Astrocyte of the spinal cord (primary cell): ENCODE measurements around the gene WNT5B.

ENCODE experiments used
- DNase-seq: peaks from one replicate; pipeline ENCODE4 v3.0.0; 2011; ENCODE audit warnings: low read depth, low spot score
- H3K4me3 ChIP-seq: 2 replicates; pipeline ENCODE4 v1.5.1; 2011; ENCODE audit warnings: low read depth, mild to moderate bottlenecking, low read length, moderate library complexity
- in situ Hi-C: cut with HindIII; loops from 2 replicates; pipeline ENCODE4 v1.10.0; 2017; ENCODE audit warnings: low sequenced_read_pairs
- TF ChIP-seq, protein P1 (sequence below): IDR thresholded peaks from 2 replicates; pipeline ENCODE4 v1.5.1; 2012; ENCODE audit warnings: low read depth, mild to moderate bottlenecking, low read length, inconsistent platforms

WNT5B gene

DNA sequence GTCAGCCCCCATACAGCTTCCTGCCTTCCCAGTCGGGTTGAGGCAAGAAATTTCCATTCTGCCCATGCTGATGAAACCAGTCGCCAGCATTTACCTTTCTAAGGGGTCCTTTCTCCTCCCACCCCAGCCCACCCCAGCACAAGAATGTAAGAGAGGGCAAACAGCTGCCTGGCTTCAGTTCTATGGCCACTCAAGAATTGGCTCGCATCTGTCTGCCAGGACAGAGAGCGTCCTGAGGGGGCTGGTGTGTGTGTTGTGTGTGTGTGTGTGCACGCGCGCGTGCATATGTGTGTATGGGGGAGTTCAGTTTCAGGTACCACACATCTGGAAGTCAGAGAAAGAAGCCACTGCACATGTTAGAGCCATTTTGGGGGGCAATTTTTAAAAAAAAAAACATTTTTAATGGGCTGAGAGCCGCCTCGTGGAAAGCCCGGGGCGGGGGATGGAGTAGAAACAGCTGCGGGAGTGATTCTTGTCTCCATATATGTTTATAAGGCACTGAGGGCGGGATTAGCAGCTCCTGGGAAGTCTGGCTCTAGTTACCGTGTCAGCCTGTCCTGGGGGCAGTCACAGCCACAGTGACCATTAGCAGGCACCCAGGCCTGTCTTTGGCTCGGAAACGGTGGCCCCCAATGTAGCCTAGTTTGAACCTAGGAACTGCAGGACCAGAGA lies at the start of gene WNT5B:
Gene WNT5B, plus strand, starts transcription at position 566 of the 672 bp plus-strand sequence. CDS start 2,124 bp downstream, outside the sequence.
- DNase-seq, result no peak
- H3K4me3 ChIP-seq, result peak within 1 kb of the TSS; percentile 35
- TF ChIP-seq, protein P1, sequence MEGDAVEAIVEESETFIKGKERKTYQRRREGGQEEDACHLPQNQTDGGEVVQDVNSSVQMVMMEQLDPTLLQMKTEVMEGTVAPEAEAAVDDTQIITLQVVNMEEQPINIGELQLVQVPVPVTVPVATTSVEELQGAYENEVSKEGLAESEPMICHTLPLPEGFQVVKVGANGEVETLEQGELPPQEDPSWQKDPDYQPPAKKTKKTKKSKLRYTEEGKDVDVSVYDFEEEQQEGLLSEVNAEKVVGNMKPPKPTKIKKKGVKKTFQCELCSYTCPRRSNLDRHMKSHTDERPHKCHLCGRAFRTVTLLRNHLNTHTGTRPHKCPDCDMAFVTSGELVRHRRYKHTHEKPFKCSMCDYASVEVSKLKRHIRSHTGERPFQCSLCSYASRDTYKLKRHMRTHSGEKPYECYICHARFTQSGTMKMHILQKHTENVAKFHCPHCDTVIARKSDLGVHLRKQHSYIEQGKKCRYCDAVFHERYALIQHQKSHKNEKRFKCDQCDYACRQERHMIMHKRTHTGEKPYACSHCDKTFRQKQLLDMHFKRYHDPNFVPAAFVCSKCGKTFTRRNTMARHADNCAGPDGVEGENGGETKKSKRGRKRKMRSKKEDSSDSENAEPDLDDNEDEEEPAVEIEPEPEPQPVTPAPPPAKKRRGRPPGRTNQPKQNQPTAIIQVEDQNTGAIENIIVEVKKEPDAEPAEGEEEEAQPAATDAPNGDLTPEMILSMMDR, result no peak
- in situ Hi-C loops, result no loop called here

DNA sequence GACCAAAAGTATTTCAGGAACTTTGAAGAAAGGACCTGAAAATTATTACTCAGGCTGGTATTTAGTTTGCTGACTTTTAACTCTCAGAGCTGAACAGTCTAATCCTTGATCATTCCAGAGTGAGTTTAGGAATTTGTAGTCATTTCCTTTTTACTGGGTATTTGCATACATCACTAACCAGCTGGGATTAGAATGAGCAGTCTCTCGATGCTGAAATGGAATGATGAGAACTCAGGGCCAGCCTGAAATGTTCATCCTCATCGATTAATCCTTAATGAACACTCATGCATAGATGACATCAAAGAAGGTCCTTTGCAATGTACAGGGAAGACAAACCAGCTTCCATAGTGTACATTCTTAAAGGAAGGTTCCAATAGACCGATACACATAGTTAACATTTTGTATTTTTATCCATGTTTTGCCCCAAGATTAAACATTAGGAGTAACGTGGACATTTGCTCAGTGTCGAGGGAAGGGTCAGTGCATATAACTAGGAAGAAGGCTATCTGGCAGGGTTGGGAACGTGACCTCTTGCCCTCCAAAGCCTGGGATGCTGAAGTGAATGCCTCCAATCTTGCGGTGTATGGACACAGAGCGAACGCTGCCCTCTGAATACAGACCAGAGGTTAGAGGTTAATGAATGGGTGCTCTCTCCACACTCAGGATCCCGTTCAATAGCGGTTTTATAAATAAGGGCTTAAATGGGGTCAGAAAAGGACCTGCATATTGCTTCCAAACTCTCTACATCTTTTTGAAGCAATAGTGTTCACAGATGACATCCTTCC lies 49.2 kb upstream of the WNT5B start:
- TF ChIP-seq, protein P1, result no peak
- in situ Hi-C loops, result no loop called here
- DNase-seq, result peak; percentile 25
- H3K4me3 ChIP-seq, result no peak overlapping the region

DNA sequence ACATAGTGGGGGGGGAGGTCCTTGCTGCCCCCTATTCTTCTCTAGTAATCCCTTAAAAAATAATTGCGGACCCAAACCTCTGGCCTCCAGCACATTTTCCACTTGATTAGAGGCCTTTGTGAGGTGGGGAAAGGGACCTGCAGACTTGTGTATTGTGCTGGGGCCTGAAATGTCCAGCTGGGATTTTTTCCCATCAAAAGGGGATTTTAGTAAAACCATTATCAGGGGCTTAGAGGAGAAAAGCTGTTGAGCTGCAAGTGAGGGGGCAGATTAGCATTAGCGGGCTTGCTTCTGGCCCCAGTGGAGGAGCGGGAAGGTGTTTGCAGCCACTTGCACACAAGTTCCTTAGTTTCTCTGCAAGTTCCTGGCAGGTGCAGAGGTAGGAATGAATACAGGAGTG lies 48.5 kb upstream of the WNT5B start:
- H3K4me3 ChIP-seq, result no peak overlapping the region
- TF ChIP-seq, protein P1, result no peak
- DNase-seq, result no peak
- in situ Hi-C loops, result no loop called here

DNA sequence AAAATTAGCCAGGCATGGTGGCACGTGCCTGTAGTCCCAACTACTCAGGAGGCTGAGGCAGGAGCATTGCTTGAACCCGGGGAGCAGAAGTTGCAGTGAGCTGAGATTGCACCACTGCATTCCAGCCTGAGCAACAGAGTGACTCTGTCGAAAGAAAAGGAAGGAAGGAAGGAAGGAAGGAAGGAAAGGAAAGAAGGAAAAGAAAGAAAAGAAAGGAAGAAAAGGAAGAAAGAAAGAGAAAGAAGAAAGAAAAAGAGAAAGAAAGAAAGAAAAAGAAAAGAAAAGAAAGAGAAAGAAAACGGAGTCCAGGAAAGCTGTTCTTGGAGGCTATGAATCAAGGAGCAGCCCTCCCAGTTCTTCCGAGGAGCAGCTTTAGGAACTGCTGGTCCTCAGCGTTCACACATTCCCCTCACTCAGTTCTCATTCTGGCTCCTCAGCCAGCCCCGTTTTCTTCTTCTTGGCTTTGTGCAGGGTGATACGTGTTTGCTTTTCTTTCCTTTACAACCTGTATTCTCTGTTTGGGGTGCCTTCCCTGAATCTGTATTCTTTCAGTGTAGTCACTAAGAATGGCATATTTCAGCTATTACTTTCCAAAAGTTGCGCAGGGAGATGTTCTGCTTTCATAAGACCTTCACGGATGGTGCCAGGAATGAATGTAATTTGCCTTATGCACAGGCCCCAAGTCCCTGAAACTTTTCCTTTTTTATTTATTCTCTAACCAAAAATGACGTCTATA lies 46.9 kb upstream of the WNT5B start:
- in situ Hi-C loops, result no loop called here
- TF ChIP-seq, protein P1, result no peak
- no peak overlapping the region for H3K4me3 ChIP-seq
- no peak for DNase-seq

DNA sequence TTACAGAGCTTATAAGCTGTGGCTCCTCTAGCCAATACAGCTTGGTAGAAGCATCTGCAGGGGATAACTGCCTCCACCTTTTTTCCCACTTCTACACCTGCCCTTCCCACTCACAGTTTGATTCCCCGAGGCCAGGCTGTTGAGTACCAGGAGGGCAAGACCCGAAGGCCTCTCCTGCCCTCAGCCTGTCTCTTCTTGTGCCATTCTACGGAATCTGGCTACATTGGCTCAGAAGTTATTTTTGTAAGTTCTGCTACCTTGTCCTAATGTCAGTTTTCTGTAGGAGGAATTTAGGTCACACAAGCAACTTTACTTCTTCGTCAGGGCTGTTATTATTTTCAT lies 46.4 kb upstream of the WNT5B start:
- TF ChIP-seq, protein P1, result no peak
- H3K4me3 ChIP-seq, result no peak overlapping the region
- DNase-seq, result no peak
- in situ Hi-C loops, result no loop called here

DNA sequence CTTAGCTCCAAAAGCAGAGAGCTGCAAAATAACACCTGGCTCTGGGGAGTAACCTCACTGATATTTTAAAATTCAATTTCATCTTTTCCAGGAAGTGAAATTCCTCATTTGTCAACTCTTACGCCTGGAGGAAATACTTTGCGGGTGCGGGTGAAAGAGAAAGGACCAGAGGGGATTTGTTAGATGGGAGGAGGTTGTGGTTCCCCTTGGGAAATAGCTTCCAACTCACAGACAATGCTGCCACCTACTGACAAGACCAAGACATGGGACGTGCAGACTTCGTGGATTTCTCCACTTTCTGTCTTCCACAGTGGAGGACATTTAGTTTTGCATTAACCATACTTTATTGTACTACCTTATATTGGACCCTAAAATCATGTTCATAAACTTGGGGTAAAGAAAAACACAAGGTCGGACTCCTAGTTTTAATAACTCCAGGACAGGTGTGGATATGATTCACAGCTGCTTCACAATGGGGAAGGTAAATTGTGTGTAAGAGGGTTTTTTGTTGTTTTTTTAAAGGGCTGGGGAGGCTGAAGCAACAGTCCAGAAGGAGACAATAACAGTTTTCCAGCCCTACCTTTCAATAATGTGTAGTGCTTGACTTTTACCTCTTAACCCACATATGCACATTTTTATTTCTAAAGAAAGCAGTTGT lies 45.5 kb upstream of the WNT5B start:
- peak; percentile 89 for DNase-seq
- in situ Hi-C loops, result no loop called here
- no peak overlapping the region for H3K4me3 ChIP-seq
- TF ChIP-seq, protein P1, result peak; percentile 75
